Measurements from ENCODE around the gene CATSPERE. TPM values are rescaled to one million over a fixed set of nuclear protein-coding genes. Genes with fewer than 3 reads are reported as not detected.

CATSPERE gene
- 0.33 and 1.9 TPM in 2 replicates for total RNA-seq

GRCh38 chr1:244461245-244462071, at the start of gene CATSPERE:
TSS of gene CATSPERE (plus strand) at chr1:244461273. CDS start at chr1:244461430, 157 bp downstream.

GRCh38 chr1:244451539-244451950, 9.5 kb upstream of the CATSPERE start, which contains the start of gene ADSS2:
TSS of gene ADSS2 (minus strand) at chr1:244451909. CDS start at chr1:244451817, 92 bp downstream.

GRCh38 chr1:244652623-244653438, 191.8 kb downstream of the CATSPERE start, which contains the start of gene DESI2:
TSS of gene DESI2 (plus strand) at chr1:244653126. CDS start at chr1:244653314, 188 bp downstream.

Other genes with a start within 250 kb of the CATSPERE start
- gene ADSS2, start 9.4 kb upstream of the CATSPERE start, total RNA-seq: 53.7 and 59.8 TPM in 2 replicates
- 51.9 and 53.3 TPM in 2 replicates for gene DESI2, start 191.9 kb downstream of the CATSPERE start, total RNA-seq